Brain pericyte (primary cell): ENCODE measurements around the gene EPB41L5.

ENCODE experiments used
- DNase-seq: peaks from one replicate; pipeline ENCODE4 v3.0.0-alpha.2; 2012; ENCODE audit warnings: low read depth, low spot score

The EPB41L5 gene

DNA sequence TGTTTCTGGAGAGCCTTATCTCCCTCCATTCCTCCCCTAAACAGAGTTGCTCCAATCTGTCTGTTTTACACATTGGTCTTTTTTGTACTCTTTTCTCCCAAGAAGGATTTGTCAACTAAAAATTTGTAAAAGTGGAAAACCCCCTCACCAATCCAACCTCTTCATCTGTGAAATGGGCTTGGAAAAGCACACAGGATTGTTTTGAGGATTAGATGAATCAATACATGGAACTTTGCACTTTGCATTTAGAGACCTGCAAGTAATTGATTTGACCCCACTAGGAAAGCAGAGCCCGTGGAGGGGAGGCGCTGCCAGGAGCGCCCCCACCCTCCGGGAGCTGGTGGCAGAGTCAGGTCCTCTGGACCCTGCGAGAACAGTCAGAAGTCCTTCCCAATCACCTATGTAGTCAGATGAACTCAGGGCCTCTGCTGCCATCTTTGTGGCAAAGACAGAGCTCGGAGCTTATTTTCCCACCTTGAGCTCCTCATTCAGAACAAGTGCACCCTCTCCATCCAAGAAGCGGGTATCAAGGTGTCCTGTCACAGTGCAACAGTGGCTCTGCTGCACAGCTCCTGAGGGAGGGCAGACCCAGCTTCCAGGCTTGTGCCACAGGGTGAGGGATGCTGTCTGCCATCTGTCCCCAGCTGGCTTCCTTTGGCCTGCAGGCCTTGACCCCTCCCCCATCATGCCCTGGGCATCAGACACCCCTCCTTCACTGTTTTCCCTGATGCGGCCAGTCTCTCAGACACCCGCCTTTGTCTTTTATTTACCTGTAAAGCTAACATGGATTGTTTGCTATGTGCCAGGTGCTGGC is 212.1 kb downstream of the EPB41L5 start:
- DNase-seq = no peak

DNA sequence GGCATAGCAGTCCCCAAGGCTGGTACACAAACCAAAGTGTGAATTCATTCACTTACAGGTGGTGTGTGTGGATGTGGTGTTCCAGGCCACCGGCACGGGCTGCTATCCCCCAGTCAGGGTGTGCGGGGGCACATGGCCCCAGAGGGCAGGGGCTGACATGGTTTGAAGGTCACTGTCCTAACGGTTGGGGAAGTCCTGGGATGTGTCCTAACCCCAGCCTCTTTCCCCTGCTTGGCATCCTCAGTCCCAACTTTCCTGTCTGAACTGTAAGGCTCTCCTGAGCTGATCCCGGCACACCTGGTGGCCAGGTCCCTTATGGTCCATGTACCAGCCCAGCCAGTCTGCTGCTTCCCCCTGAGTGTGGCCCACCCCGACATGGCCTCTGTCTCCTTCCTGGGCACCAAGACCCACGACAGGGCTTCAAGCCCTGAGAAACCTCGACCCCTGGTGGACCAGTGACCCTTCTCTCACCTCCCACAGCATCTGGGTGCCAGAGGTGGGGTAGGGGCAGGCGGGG is 212.7 kb downstream of the EPB41L5 start:
- no peak for DNase-seq

DNA sequence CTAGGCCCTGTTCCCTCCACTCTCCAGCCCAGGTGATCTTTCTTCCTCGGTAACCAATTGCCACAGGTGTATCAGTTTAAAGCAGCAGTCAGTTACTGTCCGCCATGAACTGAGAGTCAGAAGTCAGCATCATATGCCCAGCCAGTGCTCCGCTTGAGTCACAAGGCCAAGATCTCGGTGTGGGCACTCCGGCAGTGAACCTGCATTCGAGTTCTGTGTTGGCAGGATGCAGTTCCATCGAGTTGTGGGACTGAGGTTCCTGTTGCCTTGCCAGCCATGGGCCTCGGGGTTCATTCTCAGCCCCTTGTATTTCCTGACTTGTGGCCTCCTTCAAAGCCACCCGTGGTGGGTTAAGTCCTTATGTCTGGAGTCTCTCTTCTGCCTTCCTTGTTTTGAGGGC is 213.4 kb downstream of the EPB41L5 start:
- no peak for DNase-seq

DNA sequence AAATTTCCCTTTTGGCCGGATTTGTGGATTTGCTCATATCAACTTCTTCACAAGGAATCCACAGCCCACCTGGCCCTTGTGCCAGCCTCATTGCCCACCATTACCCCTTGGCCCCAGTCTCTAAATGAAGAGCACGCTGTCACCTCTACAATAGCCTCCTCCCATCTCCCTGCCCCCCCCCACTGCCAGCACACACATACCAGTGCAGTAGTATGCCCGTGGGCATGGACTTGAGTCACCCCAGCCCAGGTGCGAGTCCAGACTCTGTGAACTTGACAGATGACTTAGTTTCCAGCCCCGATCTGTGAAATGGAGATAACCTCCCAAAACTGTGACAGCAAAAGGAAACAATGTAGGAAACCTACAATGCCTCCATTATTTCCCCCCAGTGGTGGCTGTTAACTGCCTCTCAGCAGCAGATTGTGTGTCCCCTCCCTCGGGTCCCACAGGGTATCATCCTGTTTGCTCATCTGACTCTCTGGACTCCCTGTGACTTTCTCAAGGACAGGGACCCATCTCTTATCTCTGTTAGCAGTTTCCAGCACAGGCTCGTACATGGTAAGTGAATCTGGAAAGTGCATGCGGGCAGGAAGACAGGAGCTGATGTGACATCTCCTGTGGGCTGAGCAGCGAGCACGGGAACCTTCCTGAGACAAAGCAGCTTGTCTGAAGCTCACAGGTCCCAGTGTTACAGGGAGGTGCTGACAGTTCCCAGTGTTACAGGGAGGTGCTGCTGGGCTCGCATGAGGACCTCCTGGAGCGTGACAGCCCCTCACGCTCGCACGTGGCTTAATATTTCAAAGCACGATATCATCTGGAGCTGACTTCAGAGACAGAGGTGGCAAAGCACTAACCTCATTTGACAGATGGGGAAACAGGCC is 214.5 kb downstream of the EPB41L5 start:
- no peak for DNase-seq

DNA sequence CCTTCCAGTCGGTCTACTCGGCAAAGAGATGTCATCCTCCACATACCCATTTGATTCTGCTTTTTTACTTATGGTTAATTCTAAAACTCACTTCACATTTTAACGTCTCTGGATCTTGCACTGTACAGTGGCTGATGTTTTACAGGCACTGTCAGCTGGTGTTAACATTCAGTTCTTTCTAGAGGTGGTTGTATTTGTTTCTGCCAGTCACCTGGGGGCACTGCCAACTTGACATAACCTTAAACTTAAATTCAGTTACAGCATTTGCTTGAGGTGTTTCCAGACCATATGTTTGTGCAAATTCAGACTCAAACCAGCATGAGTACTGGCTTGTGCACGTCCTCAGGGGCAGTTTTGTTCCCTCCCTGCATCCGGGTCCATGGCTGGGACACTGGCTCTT is 215.6 kb downstream of the EPB41L5 start:
- DNase-seq = no peak
